Skeletal muscle tissue (tissue), 4 donors: ENCODE data around the gene C1S. TPM values are rescaled to one million over a fixed set of nuclear protein-coding genes. Genes with fewer than 3 reads are reported as not detected.
A peak's percentile ranks its signal among the peaks of the same experiment; 100 is the strongest.

Experiments used
- H3K27ac ChIP-seq: one replicate; pipeline ENCODE4 v1.7.0; 2013; ENCODE audit warnings: mild to moderate bottlenecking, low read depth, low read length, inconsistent platforms
- H3K27me3 ChIP-seq, 3 donors: one replicate each; pipeline ENCODE4 v1.7.0; 2013; ENCODE audit warnings: low read length in 3 of 3; ENCODE audit not compliant: control insufficient read depth in 3 of 3, insufficient read depth in 3 of 3
- H3K36me3 ChIP-seq, 3 donors: one replicate each; pipeline ENCODE4 v1.7.0; 2013; ENCODE audit warnings: low read length in 3 of 3; ENCODE audit not compliant: control insufficient read depth in 3 of 3, insufficient read depth in 3 of 3
- H3K4me1 ChIP-seq, 3 donors: one replicate each; pipeline ENCODE4 v1.7.0; 2013; ENCODE audit warnings: low read length in 3 of 3, mild to moderate bottlenecking in 3 of 3; ENCODE audit not compliant: control insufficient read depth in 3 of 3, insufficient read depth in 3 of 3
- H3K4me3 ChIP-seq, 3 donors: one replicate each; pipeline ENCODE4 v1.7.0; 2013; ENCODE audit warnings: low read length in 3 of 3
- H3K9ac ChIP-seq, 3 donors: one replicate each; pipeline ENCODE4 v1.7.0; 2013; ENCODE audit warnings: low read length in 3 of 3, mild to moderate bottlenecking in 3 of 3, moderate library complexity in 2 of 3, low read depth in 1 of 3
- H3K9me3 ChIP-seq, 3 donors: one replicate each; pipeline ENCODE4 v1.7.0; 2013; ENCODE audit warnings: low read length in 3 of 3; ENCODE audit not compliant: control insufficient read depth in 3 of 3
- total RNA-seq: library from RNA; depleted of rRNA; stranded (reverse); fragments of >200 nt; gene quantifications from one replicate; pipeline ENCODE4 v1.2.3, GENCODE V29; 2014
- donor health status: Osteomylitis.

C1S gene
- total RNA-seq, 1 donor from 2014 or later: 89.8 TPM

DNA sequence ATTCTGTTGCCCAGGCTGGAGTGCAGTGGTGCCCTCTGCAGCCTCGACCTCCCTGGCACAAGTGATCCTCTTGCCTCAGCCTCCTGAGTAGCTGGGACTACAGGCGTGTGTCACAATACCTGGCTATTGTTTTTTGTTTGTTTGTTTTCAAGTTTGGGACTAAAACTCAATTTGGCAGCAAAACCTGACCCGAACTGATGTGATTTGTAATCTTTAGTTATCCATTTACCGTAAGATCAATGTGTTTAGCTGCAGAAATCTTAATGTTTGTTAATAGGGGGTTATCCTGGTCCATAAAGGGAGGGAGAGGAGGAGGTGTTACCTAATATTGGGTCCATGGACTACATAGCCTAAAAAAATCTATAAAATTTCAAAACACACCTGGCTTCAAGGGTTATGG lies 738 bp upstream of the C1S start:
- Histone ChIP-seq H3K27ac (peak overlapping the region; percentile 90), H3K9ac (peak overlapping the region in 2 of 3 donors; percentile 23 to 71), H3K27me3 (no peaks in the 10 kb centered on the region), H3K9me3 (no peaks in the 10 kb centered on the region), H3K36me3 (peaks cover 0 to 16% (median 8%) of the 10 kb centered on the region in 3 donors), H3K4me1 (peaks cover 19 to 37% (median 26%) of the 10 kb centered on the region in 3 donors), H3K4me3 (no peak overlapping the region)

- Histone ChIP-seq H3K27me3 (no peaks in the 10 kb centered on the region), H3K27ac (peak overlapping the region; percentile 90), H3K9ac (peak overlapping the region; percentile 69 to 83 (median 71)), H3K9me3 (no peaks in the 10 kb centered on the region), H3K36me3 (peaks cover 0 to 23% (median 18%) of the 10 kb centered on the region in 3 donors), H3K4me3 (peak overlapping the region; percentile 65 to 76 (median 74)), H3K4me1 (peaks cover 19 to 37% (median 26%) of the 10 kb centered on the region in 3 donors)
These were observed 620 bp downstream of the C1S start for GRCh38 chr12:7061138-7061537.

GRCh38 chr12:7061596-7061995 lies 1.1 kb downstream of the C1S start:
- peak overlapping the region; percentile 90 for H3K27ac ChIP-seq

DNA sequence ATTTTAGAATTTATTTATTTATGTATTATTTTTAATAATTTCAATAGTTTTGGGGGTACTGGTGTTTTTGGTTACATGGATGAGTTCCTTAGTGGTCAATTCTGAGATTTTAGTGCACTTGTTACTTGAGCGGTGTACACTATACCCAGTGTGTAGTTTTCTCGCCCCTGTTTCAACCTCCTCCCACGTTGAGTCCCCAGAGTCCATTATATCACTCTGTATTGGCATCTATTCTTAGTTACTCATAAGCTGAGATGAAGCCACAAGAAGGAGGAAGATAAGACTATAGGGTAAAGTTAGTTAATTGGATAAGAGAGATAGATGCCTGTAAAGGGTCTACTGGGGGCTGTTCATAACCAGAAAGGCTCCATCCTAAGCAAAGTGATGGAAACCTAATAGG lies 4.0 kb downstream of the C1S start:
- Histone ChIP-seq H3K4me1 (peaks cover 41 to 55% (median 52%) of the 10 kb centered on the region in 3 donors), H3K36me3 (peaks cover 4 to 38% (median 27%) of the 10 kb centered on the region in 3 donors), H3K27ac (no peak overlapping the region), H3K9ac (no peak overlapping the region), H3K4me3 (no peak overlapping the region), H3K9me3 (no peaks in the 10 kb centered on the region), H3K27me3 (no peaks in the 10 kb centered on the region)

More at GRCh38 chr12:7061596-7061995, 1.1 kb downstream of the C1S start:
- peaks cover 19 to 37% (median 28%) of the 10 kb centered on the region in 3 donors for H3K4me1 ChIP-seq
- no peaks in the 10 kb centered on the region for H3K9me3 ChIP-seq
- H3K4me3 ChIP-seq: peak overlapping the region; percentile 65 to 76 (median 74)
- H3K9ac ChIP-seq: peak overlapping the region; percentile 52 to 83 (median 71)
- no peaks in the 10 kb centered on the region for H3K27me3 ChIP-seq
- peaks cover 3 to 28% (median 21%) of the 10 kb centered on the region in 3 donors for H3K36me3 ChIP-seq

DNA sequence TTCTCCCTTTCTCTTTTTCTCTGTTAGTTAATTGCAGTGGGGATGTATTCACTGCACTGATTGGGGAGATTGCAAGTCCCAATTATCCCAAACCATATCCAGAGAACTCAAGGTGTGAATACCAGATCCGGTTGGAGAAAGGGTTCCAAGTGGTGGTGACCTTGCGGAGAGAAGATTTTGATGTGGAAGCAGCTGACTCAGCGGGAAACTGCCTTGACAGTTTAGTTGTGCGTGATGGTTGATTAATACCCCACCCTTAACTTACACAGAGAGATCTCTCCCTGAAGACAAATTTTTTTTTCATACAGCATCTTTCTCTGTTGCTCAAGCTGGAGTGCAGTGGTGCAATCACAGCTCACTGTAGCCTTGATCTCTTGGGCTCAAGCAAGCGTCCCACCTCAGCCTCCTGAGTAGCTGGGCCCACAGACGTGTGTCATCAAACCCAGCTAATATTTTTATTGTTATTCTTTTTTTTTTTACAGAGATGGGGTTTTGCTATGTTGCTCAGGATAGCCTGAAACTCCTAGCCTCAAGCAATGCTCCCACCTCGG lies 4.6 kb downstream of the C1S start:
- no peak overlapping the region for H3K9ac ChIP-seq
- no peaks in the 10 kb centered on the region for H3K27me3 ChIP-seq
- H3K4me3 ChIP-seq: no peak overlapping the region
- peaks cover 44 to 57% (median 47%) of the 10 kb centered on the region in 3 donors for H3K4me1 ChIP-seq
- H3K9me3 ChIP-seq: no peaks in the 10 kb centered on the region
- no peak overlapping the region for H3K27ac ChIP-seq
- H3K36me3 ChIP-seq: peaks cover 4 to 44% (median 29%) of the 10 kb centered on the region in 3 donors

DNA sequence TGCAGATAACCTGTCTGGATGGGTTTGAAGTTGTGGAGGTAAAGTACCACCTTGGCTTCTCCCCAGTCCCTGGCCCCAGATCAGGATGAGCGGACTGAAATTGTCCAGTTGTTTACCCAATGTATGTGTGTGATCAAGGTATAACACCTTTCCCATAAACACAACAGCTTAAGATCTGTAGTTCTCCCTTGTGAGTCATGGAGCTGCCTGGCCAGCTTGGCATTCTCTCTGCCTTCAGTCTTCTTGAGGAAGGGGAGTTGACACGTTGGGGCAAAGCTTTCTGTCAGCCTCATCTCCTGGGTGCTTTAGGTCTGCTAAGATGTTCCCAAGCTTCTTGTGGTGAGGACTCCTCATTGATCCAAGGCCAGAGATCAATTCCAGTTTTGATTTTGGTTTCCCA lies 6.1 kb downstream of the C1S start:
- H3K9ac ChIP-seq: no peak overlapping the region
- H3K27ac ChIP-seq: no peak overlapping the region
- peaks cover 4 to 51% (median 33%) of the 10 kb centered on the region in 3 donors for H3K36me3 ChIP-seq
- H3K4me3 ChIP-seq: no peak overlapping the region
- no peaks in the 10 kb centered on the region for H3K27me3 ChIP-seq
- H3K4me1 ChIP-seq: peaks cover 29 to 48% (median 33%) of the 10 kb centered on the region in 3 donors
- no peaks in the 10 kb centered on the region for H3K9me3 ChIP-seq

- Histone ChIP-seq H3K27ac (no peak overlapping the region), H3K27me3 (no peaks in the 10 kb centered on the region), H3K9me3 (no peaks in the 10 kb centered on the region), H3K4me1 (peaks cover 26 to 45% (median 29%) of the 10 kb centered on the region in 3 donors), H3K36me3 (peaks cover 4 to 51% (median 33%) of the 10 kb centered on the region in 3 donors), H3K4me3 (no peak overlapping the region), H3K9ac (no peak overlapping the region)
These were observed 6.6 kb downstream of the C1S start for GRCh38 chr12:7067096-7067495.

GRCh38 chr12:7068240-7068993 lies 7.9 kb downstream of the C1S start:
- Histone ChIP-seq H3K9me3 (no peaks in the 10 kb centered on the region), H3K9ac (peak overlapping the region in 2 of 3 donors; percentile 39 to 57), H3K36me3 (peaks cover 4 to 43% (median 28%) of the 10 kb centered on the region in 3 donors), H3K27me3 (no peaks in the 10 kb centered on the region), H3K27ac (peak overlapping the region; percentile 71), H3K4me1 (peaks cover 21 to 40% (median 26%) of the 10 kb centered on the region in 3 donors), H3K4me3 (peak overlapping the region in 2 of 3 donors; percentile 2 to 22)

DNA sequence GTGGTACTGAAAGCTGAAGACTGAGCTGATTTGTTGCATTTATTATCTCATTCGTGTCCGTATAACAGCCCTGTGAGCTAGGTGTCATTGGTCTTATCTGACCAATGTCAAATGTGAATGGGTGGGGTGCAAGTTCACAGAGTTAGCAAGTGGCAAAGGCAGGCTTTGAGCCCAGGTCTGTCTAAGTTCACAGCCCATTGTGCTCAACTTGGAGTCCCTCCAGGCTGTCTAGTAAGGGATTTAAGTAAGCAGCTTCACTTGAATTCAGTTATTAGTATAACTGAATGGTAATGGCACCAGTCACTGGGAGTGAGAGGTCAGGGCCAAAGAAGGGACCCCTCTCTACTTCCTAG lies 8.5 kb downstream of the C1S start:
- Histone ChIP-seq H3K9ac (peak overlapping the region in 2 of 3 donors; percentile 39 to 57), H3K27me3 (no peaks in the 10 kb centered on the region), H3K36me3 (peaks cover 4 to 38% (median 26%) of the 10 kb centered on the region in 3 donors), H3K4me3 (peak overlapping the region in 1 of 3 donors; percentile 2), H3K9me3 (no peaks in the 10 kb centered on the region), H3K27ac (peak overlapping the region; percentile 71), H3K4me1 (peaks cover 21 to 40% (median 26%) of the 10 kb centered on the region in 3 donors)

DNA sequence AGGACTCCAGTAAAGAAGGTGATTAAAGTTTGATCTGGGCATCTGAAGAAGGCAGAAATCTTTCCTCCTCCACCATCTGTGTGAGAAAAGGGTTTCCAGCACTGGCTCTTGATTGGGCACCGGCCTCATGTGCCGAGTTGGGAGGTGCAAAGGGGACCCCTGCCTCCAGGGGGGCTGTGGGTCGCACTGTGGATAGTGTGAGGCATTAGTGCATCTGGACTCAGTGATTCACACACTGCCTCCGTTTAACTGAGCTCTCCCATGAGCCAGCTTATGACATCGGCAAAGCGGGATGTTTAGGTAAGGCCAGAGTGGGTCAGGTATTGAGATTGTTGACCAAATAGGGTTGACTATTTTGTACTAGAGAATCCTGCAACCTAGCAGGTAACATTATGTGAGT lies 8.9 kb downstream of the C1S start:
- H3K4me3 ChIP-seq: no peak overlapping the region
- H3K36me3 ChIP-seq: peaks cover 4 to 35% (median 26%) of the 10 kb centered on the region in 3 donors
- H3K9ac ChIP-seq: peak overlapping the region in 2 of 3 donors; percentile 39 to 57
- peaks cover 21 to 40% (median 26%) of the 10 kb centered on the region in 3 donors for H3K4me1 ChIP-seq
- H3K27me3 ChIP-seq: no peaks in the 10 kb centered on the region
- H3K9me3 ChIP-seq: no peaks in the 10 kb centered on the region
- peak overlapping the region; percentile 71 for H3K27ac ChIP-seq
